Measurements from ENCODE around the gene MAML2. TPM values are rescaled to one million over a fixed set of nuclear protein-coding genes. Genes with fewer than 3 reads are reported as not detected.
"Not testable (repeated sequence)": the region's sequence is repeated elsewhere in the genome, so short reads cannot be mapped to it uniquely, and the experiment has no call there.

Gene MAML2
- total RNA-seq, 2 experiments from 2014 or later: 14.1 to 14.3 TPM

DNA sequence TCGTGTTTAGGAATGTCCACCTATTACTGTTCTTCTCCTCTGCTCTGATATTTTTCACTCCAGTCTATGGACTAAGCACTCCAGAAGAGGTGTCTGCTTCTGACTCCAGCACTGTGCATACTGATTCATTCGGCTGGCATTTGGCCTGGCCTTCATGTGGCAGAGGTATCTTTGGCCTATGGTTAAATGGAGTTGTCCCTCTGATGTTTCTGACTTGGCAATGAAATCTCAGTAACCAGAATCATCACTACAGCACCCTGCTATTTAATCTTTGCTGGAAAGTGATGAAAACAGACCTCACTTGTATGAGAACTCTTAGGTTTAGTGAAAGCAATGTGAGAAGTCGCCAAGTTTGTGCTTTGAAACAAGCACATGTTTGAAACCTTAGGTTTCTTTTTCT lies 155.2 kb downstream of the MAML2 start:
- peaks cover 69% of the 10 kb centered on the region for H3K4me1 Mint-ChIP-seq
- no peaks in the 10 kb centered on the region for H3K27me3 Mint-ChIP-seq
- H3K27ac Mint-ChIP-seq: peak overlapping the region; percentile 95
- H3K4me3 Mint-ChIP-seq: peak overlapping the region; percentile 42
- peaks cover 2% of the 10 kb centered on the region for H3K9me3 Mint-ChIP-seq
- peak; percentile 43 for DNase-seq
- peaks cover 27% of the 10 kb centered on the region for H3K36me3 Mint-ChIP-seq

DNA sequence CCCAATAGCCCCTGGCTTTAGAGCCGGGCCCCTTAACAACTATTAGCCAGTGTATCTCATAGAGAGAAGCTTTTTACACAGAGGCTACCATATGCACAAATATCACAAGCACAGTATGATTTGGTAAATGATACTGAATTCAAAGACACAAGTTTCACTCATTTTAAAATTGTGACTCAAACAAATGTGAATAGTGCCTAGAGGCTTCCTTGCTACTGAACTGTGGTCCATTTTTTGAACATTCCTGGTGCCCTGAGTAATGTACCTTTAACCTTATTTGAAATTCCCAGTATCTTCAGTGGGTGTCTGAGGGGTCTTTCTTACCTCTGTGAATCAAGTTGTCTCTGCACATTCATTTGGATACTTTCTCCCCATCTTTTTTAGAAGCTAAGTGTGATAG lies 156.2 kb downstream of the MAML2 start:
- no peaks in the 10 kb centered on the region for H3K27me3 Mint-ChIP-seq
- peaks cover 20% of the 10 kb centered on the region for H3K36me3 Mint-ChIP-seq
- peaks cover 67% of the 10 kb centered on the region for H3K4me1 Mint-ChIP-seq
- H3K4me3 Mint-ChIP-seq: no peak overlapping the region
- peaks cover under 1% of the 10 kb centered on the region for H3K9me3 Mint-ChIP-seq
- H3K27ac Mint-ChIP-seq: peak overlapping the region; percentile 95
- no peak for DNase-seq

DNA sequence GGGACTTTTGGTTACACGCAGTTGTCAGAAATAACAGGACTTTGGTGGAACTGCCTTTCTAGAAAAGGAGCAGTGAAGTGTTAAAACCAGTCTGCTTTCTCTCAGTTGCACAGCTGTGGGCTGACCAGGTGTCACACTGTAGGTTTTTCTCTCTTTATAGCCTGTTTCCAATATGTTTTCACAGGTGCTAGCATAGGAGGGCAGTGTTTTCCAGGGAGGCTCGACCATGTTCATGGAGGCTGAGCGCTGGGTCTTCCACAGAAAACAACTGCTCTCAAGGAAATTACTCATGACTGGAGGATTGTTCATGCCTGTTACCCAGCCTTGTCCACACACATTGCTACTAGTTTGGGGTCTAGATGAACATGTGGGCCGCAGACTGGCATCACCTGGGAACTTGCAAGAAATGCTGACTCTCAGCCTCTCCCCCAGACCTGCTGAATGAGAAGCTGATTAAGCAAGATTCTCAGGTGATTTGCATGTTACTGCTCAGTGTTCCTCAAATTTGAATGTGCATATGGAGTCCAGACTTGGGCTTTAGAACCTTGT lies 157.7 kb downstream of the MAML2 start:
- Mint-ChIP-seq H3K36me3 (peaks cover 13% of the 10 kb centered on the region), H3K4me3 (no peak overlapping the region), H3K4me1 (peaks cover 63% of the 10 kb centered on the region), H3K27ac (no peak overlapping the region), H3K9me3 (no peaks in the 10 kb centered on the region), H3K27me3 (no peaks in the 10 kb centered on the region)
- DNase-seq: no peak

DNA sequence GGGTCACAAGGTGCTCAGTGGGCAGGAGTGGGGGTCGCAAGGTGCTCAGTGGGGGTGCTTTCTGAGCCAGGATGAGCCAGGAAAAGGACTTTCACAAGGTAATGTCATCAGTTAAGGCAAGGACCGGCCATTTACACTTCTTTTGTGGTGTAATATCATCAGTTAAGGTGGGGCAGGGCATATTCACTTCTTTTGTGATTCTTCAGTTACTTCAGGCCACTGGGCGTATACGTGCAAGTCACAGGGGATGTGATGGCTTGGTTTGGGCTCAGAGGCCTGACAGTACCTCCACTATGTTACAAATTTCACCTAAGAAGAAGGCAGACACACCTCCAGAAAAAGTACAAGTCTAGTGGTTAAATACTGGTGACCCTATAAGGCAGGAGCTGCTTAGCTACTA lies 162.1 kb downstream of the MAML2 start:
- not testable (repeated sequence) for H3K9me3 Mint-ChIP-seq, H3K27ac Mint-ChIP-seq, DNase-seq, H3K27me3 Mint-ChIP-seq, H3K4me3 Mint-ChIP-seq
- Mint-ChIP-seq H3K4me1 (peaks cover 60% of the 10 kb centered on the region), H3K36me3 (peaks cover 38% of the 10 kb centered on the region)

DNA sequence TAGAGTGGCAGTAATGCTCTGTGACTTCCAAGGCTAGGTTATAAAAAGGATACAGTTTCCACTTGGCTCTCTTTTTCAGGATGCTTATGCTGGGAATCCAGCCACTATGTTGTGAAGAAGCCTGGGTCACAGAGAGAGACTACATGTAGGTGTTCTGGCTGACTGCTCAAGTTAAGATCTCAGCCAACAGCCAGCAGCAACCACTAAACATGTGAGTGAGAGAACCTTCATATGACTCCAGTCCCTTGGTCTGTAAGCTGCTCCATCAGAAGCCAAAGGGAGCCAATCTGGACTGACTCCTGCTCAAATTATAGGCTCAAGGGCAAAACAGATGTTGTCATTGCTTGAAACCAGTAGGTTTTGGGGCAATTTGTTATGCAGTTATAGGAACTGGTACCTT lies 162.7 kb downstream of the MAML2 start:
- H3K4me1 Mint-ChIP-seq: peaks cover 60% of the 10 kb centered on the region
- no peaks in the 10 kb centered on the region for H3K9me3 Mint-ChIP-seq
- no peaks in the 10 kb centered on the region for H3K27me3 Mint-ChIP-seq
- no peak overlapping the region for H3K27ac Mint-ChIP-seq
- no peak overlapping the region for H3K4me3 Mint-ChIP-seq
- no peak for DNase-seq
- peaks cover 39% of the 10 kb centered on the region for H3K36me3 Mint-ChIP-seq

DNA sequence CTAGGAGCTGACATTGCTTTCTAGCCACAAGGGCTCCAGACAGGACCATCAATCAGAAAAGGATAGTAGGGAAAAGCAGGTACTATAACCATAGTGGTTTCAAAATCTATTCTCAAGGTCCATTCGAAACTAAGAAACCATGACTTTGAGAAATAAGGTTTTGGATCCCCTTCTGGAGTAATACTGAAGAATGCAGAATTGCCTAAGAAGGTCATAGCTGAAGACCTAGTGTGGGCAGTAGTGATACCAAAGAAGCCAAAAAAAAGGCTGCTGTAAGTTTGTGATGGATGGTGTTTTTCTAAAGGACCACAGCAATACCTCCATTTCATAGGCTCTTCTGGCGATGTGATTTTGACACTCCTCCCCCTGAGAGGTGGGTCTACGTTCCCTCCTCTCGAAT lies 163.1 kb downstream of the MAML2 start:
- Mint-ChIP-seq H3K4me1 (peaks cover 61% of the 10 kb centered on the region), H3K27me3 (no peaks in the 10 kb centered on the region), H3K36me3 (peaks cover 41% of the 10 kb centered on the region), H3K27ac (no peak overlapping the region), H3K9me3 (no peaks in the 10 kb centered on the region), H3K4me3 (no peak overlapping the region)
- DNase-seq: no peak

DNA sequence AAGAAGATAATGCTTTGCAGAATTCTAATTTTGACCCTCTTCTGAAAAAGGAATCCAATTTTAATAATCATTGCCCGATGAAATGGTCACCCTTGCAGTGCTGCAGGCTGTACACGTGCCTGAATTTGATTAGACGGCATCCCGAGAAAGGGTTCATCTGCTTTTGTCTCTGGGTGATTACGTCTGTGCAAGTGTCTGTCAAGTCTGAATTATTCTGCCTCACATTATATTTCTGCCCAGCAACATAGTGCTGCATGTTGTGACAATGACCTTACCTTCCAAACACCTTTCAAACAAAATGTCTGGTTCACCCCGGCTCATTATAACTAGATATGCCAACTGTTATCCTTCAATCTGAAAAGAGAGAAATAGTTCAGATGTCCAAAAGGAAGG lies 164.1 kb downstream of the MAML2 start:
- peaks cover 68% of the 10 kb centered on the region for H3K4me1 Mint-ChIP-seq
- H3K27ac Mint-ChIP-seq: no peak overlapping the region
- H3K27me3 Mint-ChIP-seq: no peaks in the 10 kb centered on the region

DNA sequence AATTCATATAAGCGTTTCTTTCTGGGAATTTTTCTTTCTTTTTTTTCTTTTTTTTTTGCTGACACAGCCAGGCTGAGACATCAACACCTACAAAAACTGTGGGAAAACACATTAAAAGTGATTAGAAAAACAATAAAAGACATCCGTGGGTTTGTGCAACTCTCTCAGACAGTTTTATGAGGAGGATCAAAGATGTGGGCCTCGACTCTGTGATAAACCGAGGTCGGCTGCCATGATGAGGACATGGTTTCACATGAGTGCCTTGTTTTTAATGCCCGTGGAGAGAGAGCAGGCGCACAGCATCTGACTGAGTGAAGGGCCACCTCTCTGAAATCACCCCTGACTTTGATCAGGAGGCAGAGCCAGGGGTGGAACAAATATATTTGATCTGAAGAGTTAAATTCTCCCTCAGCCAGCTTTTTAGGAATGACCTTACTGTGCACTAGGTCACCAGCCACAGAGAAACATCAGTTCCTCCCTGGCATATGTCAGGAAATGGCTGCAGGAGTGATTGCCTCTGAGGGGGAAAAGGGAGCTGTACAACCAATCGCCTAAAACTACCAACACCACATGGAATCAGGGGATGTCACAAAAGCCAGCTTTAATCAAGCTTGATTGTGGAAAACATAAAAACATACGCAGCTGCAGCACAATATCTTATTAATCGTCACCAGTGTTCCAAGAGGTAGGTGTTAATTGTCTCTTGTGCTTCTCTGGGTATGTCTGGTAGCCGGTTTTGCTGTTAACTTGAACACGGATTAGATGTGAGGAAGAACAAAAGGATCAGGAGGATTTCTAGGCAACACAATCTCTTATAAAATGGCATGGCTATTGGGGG lies 164.7 kb downstream of the MAML2 start:
- Mint-ChIP-seq H3K4me1 (peaks cover 70% of the 10 kb centered on the region), H3K36me3 (peaks cover 54% of the 10 kb centered on the region), H3K27me3 (no peaks in the 10 kb centered on the region), H3K27ac (peak overlapping the region; percentile 77), H3K9me3 (no peaks in the 10 kb centered on the region), H3K4me3 (no peak overlapping the region)
- no peak for DNase-seq

More for the DNA sequence above, 164.1 kb downstream of the MAML2 start:
- H3K4me3 Mint-ChIP-seq: no peak overlapping the region
- H3K9me3 Mint-ChIP-seq: no peaks in the 10 kb centered on the region
- DNase-seq: no peak
- peaks cover 49% of the 10 kb centered on the region for H3K36me3 Mint-ChIP-seq

DNA sequence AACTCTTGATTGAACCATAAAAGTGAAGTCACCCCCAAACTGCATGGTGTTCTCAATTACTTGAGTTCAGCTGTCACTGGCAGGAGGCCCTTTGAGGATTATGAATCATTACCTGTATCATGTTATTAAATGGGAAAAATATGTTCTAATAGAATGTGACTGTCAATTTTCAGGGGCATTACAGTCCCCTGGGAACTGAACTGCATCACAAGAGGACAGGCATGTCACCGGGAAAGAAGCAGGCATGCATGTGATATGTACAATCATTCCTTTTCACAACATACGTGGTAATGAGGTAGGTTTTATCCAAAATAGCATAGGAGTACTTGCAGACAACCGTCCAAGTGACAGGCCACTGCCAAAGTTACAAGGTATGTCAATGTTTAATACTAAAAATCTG lies 165.8 kb downstream of the MAML2 start:
- DNase-seq: no peak
- no peak overlapping the region for H3K27ac Mint-ChIP-seq
- H3K4me1 Mint-ChIP-seq: peaks cover 79% of the 10 kb centered on the region
- peaks cover 63% of the 10 kb centered on the region for H3K36me3 Mint-ChIP-seq
- H3K27me3 Mint-ChIP-seq: no peaks in the 10 kb centered on the region
- H3K9me3 Mint-ChIP-seq: no peaks in the 10 kb centered on the region
- H3K4me3 Mint-ChIP-seq: no peak overlapping the region

DNA sequence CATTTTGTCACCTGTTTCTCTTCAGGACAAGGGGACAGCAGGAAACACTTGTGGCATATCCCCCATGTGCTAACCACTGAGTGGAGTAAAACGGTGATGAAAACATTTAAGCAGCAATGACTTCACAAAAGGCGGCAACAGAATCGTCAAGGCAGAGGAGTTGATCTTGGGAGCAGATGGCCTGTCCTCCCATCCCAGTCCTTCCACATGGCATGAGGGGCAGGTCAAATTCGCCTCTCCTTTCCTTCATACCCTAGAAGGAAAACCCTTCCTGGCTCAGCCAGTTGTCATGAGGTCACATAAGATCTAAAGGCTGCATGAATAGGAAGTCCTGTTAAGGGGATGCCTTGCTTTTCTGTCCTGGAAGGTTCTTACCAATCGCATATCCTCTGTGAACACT lies 169.1 kb downstream of the MAML2 start:
- no peak for DNase-seq
- H3K36me3 Mint-ChIP-seq: peaks cover 58% of the 10 kb centered on the region
- no peaks in the 10 kb centered on the region for H3K27me3 Mint-ChIP-seq
- H3K27ac Mint-ChIP-seq: peak overlapping the region; percentile 76
- peaks cover 77% of the 10 kb centered on the region for H3K4me1 Mint-ChIP-seq
- H3K9me3 Mint-ChIP-seq: peaks cover 2% of the 10 kb centered on the region
- no peak overlapping the region for H3K4me3 Mint-ChIP-seq

DNA sequence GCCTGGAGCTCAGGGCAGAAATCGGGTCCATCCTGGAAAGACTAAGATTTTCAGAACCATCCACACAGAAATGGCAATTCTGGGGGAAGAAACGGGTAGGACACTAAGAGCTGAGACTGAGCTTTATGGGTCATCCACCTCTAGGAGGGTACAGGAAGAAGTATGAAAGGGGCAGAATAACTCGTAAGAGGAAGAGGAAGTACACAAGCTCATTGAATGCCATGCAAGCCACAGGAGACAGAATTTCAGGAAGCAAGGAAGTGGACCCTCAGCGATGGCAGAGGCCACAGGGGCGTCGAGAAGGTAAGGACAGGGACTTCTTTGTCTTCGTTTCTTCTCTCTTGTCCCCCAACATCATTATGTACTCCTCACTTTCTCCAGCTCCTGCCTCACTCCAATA lies 169.6 kb downstream of the MAML2 start:
- Mint-ChIP-seq H3K27ac (peak overlapping the region; percentile 76), H3K4me3 (no peak overlapping the region), H3K36me3 (peaks cover 55% of the 10 kb centered on the region), H3K27me3 (no peaks in the 10 kb centered on the region), H3K4me1 (peaks cover 77% of the 10 kb centered on the region), H3K9me3 (peaks cover 2% of the 10 kb centered on the region)
- no peak for DNase-seq

DNA sequence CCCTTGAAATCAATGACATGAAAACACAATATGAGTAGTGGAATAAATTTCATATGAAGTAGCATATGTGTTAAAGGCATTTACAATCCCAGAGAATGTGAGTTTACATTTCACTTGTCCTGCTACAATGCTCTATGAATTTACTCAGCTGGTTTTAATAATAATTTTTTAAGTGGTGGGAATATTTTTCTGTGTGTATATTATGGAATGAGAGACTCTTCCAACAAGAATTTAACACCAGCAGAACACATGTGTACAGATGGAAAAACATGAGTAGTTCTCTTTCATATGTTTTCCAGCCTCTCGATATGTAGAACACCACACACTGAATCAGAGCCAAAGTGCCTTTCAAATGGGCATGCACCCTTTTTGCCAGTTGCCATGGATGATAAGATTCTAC lies 170.4 kb downstream of the MAML2 start:
- Mint-ChIP-seq H3K4me3 (no peak overlapping the region), H3K9me3 (peaks cover 2% of the 10 kb centered on the region), H3K27me3 (no peaks in the 10 kb centered on the region), H3K27ac (no peak overlapping the region), H3K4me1 (peaks cover 77% of the 10 kb centered on the region), H3K36me3 (peaks cover 50% of the 10 kb centered on the region)
- DNase-seq: no peak

DNA sequence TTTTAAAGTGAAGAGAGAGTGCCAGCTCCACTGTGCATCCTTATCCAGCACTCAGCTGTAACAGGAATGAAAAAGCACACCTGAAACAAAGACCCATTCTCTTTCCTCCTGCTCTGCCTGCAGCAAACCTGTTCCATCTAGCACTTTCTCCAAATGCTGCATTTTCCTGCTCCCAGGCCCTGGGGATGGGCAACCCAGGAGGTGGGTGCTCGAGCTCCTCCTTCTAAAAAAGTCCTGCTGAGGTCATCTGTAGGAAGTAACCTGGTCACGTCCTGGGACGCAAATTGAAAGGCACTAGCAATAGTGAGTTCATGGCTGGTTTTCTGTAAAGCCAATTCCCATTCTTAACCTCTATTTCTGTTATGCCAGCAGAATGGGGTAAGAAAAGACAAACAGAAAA lies 173.7 kb downstream of the MAML2 start:
- Mint-ChIP-seq H3K27ac (peak overlapping the region; percentile 70), H3K36me3 (peaks cover 35% of the 10 kb centered on the region), H3K9me3 (peaks cover 2% of the 10 kb centered on the region), H3K4me1 (peaks cover 80% of the 10 kb centered on the region), H3K4me3 (no peak overlapping the region), H3K27me3 (no peaks in the 10 kb centered on the region)
- no peak for DNase-seq

DNA sequence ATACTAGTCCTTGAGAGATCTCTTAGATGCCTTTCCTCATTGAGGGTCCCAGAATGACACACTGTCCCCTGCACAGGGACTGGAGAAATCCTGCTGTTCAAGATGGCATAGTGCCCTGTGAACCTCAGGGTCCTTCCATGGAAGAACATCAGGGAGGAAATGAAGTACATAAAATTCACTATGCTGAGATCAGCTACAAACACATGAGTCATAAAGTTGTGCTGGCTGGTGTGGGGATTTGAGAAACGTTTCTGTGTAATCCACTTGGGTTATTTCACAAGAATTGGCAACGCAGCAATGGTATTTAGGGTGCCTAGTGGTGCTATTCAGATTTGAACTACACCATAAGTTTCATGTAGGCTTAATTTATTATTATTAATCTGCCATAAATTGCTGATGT lies 174.4 kb downstream of the MAML2 start:
- peaks cover 73% of the 10 kb centered on the region for H3K4me1 Mint-ChIP-seq
- DNase-seq: no peak
- peaks cover 2% of the 10 kb centered on the region for H3K9me3 Mint-ChIP-seq
- no peak overlapping the region for H3K4me3 Mint-ChIP-seq
- H3K36me3 Mint-ChIP-seq: peaks cover 29% of the 10 kb centered on the region
- no peaks in the 10 kb centered on the region for H3K27me3 Mint-ChIP-seq
- H3K27ac Mint-ChIP-seq: peak overlapping the region; percentile 23

DNA sequence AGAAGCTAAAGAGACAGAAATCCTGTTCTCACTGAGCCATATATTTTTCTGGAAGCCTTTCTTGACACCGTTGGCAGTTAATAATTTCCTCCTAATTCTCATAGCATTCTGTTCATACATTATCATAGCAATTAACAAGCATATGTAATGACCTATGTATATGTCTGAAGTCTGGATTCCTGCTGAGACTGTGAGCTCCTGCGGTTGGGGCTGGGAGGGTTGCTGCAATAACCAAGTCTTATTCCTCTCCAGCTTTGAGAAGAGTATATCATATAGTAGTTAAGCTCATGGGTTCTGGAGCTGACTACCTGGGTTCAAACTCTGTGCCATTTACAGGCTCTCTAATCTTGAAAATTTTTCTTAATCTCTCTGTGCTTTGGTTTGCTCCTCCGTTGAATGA lies 175.2 kb downstream of the MAML2 start:
- DNase-seq: no peak
- Mint-ChIP-seq H3K27ac (no peak overlapping the region), H3K4me1 (peaks cover 69% of the 10 kb centered on the region), H3K4me3 (no peak overlapping the region), H3K27me3 (no peaks in the 10 kb centered on the region), H3K9me3 (peaks cover 4% of the 10 kb centered on the region), H3K36me3 (peaks cover 26% of the 10 kb centered on the region)

DNA sequence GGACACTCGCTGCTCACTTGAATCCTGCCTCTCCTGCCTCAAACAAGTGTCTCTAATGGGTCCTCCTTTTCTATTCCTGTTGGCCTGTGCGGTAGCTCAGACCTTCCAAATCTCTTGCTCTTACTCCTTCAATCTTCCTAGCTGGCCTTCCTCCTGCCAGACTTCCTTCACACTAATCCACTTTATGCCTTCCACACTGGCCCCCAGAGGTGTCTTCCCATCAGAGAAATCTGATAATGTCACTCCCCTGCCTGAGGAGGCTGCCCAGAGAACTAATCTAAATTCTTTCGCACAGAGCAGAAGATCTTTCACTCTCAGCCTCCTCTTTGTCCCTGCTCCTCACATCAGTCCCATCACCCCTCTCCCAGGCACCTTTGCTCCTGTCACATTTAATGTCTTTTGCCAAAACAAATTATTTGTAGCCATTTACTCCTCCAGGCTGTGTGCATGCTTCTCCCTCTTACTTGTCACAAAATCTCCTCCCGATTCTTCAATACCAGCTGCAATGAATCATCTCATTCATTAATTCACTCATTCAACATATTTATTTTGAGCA lies 175.7 kb downstream of the MAML2 start:
- no peak overlapping the region for H3K27ac Mint-ChIP-seq
- H3K9me3 Mint-ChIP-seq: peaks cover 4% of the 10 kb centered on the region
- peaks cover 64% of the 10 kb centered on the region for H3K4me1 Mint-ChIP-seq
- no peaks in the 10 kb centered on the region for H3K27me3 Mint-ChIP-seq
- DNase-seq: no peak
- H3K36me3 Mint-ChIP-seq: peaks cover 22% of the 10 kb centered on the region
- no peak overlapping the region for H3K4me3 Mint-ChIP-seq

Data from activated naive CD8-positive, alpha-beta T cell treated with anti-CD3 and anti-CD28 coated beads for 36 hours (primary cell).